GM12801 (cell line): ENCODE data around the gene XK.

Experiments
- CTCF ChIP-seq: IDR thresholded peaks from one replicate; pipeline ENCODE4 v1.5.1; 2011; ENCODE audit warnings: control low read depth; ENCODE audit not compliant: insufficient read length; ENCODE audit errors: extremely low read depth

XK gene

GRCh38 chrX:37745835-37746217, 60.2 kb downstream of the XK start:
- TF ChIP-seq CTCF, result no peak

- no peak for TF ChIP-seq CTCF
Measured at GRCh38 chrX:37746218-37746941, 60.8 kb downstream of the XK start.

- no peak for TF ChIP-seq CTCF
Measured at GRCh38 chrX:37746951-37747350, 61.4 kb downstream of the XK start.

GRCh38 chrX:37752281-37752680, 66.7 kb downstream of the XK start:
- TF ChIP-seq CTCF, result no peak

GRCh38 chrX:37752936-37753335, 67.3 kb downstream of the XK start:
- TF ChIP-seq CTCF, result no peak

GRCh38 chrX:37753384-37753783, 67.8 kb downstream of the XK start:
- TF ChIP-seq CTCF, result no peak

- no peak for TF ChIP-seq CTCF
Measured at GRCh38 chrX:37754516-37754915, 68.9 kb downstream of the XK start.

GRCh38 chrX:37755025-37755424, 69.4 kb downstream of the XK start:
- no peak for TF ChIP-seq CTCF
